NCI-H1694 treated with DMSO at 0.1 percent for 48 hours (cell line): ENCODE results near the gene ANKZF1.

ENCODE experiments used
- DNase-seq: peaks from one replicate; lab custom pipeline; 2025; lab: John Stamatoyannopoulos, UW

Gene ANKZF1

DNA sequence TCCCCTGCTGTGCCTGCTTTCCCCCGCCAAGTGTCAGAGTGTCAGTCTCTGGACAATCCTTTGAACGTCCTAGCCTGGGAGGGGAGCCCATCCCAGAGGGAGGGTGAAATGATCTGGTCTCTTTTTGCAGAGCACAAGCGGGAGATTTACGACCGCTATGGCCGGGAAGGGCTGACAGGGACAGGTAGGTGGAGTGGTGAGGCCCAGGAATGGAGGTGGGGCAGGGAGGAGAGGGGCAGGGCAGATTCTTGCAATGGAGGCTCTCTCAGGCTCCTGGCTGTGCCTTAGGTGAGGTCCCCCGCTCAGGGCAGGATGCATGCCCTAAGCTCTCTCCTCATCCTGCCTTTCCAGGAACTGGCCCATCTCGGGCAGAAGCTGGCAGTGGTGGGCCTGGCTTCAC lies 52.0 kb downstream of the ANKZF1 start:
- no peak for DNase-seq

DNA sequence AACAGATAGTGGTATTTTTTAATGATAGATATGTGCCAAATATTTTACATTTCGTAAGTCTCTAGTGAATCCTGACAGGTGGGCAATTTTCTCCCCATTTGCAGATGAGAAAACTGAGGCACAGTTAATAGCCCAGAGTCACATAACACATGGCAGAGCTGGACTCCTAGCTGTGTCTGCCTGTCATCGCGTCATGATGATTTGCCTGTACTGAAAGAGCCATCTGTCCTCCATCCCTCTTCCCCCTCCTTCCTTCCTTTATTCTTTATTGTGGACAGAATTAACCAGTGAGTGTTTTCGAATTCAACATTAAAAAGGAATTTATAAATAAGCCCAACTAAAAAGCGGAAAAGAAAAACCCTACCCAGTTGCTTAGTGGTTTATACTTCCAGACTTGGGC lies 52.8 kb downstream of the ANKZF1 start:
- DNase-seq = peak; percentile 30

DNA sequence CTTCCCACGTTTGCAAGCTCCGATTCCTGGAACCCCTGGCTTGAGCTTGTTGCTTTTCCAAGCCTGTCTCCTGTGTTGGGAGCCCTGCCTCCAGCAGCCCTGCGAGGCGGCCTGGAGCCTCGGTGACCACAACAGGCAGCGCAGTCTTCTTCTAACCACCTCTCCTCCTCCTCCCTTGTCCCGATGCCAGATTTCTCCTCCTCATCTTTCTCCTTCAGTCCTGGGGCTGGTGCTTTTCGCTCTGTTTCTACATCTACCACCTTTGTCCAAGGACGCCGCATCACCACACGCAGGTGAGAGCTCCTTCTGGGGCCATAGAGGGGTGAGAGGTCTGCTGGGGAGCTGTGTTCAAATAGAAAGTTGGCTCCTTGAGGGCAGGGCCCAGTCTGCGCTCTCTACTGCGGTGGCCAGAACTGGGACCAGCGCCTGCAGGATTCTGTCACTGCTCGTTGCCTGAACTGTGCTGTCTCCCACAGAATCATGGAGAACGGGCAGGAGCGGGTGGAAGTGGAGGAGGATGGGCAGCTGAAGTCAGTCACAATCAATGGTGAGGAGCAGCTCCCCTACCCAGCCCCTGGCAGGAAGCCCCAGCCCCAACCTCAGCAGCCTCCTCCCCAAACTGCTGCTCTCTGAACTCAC lies 53.5 kb downstream of the ANKZF1 start:
- no peak for DNase-seq

DNA sequence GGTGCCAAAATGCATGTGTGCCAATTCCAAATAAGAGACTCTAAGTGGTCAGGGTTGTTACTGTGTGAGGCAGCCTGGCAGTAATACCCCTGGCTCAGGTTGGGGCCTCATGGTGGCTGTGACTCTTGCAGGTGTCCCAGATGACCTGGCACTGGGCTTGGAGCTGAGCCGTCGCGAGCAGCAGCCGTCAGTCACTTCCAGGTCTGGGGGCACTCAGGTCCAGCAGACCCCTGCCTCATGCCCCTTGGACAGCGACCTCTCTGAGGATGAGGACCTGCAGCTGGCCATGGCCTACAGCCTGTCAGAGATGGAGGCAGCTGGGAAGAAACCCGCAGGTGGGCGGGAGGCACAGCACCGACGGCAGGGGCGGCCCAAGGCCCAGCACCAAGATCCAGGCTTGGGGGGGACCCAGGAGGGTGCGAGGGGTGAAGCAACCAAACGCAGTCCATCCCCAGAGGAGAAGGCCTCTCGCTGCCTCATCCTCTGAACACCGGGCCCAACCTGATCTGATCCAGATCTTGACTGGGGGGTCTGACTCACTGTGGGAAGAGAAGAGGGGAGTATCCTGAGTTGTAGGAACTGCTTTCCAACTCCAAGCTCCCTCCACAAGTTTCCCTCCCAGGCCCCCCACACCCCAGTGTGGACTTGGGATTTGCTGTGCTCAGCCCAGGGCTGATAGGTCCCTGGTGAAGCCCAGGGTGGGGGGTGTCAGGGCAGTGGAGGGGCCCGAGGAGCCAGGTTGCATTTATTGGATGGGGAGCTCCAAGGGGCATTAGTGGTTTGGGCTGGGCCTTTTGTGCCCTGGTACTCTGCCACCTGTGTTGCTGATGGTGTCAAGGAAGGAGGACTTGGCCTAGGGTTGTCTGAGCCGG lies 55.1 kb downstream of the ANKZF1 start:
- no peak for DNase-seq

DNA sequence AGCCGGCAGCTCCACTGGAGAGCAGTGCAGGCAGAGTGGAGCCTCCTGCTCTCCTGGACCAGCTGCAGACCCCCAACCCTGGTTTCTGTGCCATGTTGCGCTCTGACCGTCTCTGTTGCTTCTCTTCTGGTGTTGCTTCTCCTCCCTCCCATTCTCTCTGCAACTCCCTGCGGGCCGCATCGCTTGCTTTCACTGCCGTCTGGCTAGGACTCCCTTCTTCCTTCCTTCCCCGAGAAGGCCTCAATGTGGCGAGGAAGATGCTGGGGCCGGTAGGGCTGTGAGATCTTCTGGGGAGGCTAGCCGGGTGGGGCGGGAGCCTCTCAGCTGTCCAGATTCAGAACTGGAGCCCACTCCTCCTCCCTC lies 55.7 kb downstream of the ANKZF1 start:
- no peak for DNase-seq

DNA sequence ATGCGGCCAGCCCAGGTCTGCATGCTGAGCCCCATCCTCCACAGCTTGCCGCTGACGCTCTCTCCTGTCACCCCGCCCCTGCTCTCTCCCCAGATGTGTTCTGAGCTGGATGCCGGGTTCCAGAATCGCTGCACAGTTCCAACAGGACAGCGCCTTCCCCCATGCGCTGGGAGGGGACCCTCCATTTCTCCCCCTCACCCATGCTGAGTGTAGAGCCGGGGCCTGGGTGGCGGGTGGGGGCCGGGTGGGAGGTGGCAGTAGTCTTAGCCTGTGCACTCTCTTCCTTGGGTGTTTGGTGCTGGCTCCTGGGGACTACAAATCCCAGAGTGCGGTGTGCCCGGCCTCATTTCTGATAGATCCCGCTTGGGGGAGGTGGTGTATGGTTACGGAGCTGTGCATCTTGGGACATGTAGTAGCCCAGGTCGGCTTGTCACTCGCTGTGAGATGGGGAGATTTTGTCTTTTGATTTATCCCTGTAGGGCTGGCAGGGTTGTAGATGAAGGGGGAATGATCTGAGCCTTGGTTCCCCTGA lies 56.4 kb downstream of the ANKZF1 start:
- DNase-seq = no peak
